ENCODE results near the gene KCNT1. TPM values are rescaled to one million over a fixed set of nuclear protein-coding genes. Genes with fewer than 3 reads are reported as not detected.
A peak's percentile ranks its signal among the peaks of the same experiment; 100 is the strongest.

KCNT1 gene
- total RNA-seq, 2 donors from 2014 or later, result 0.23 to 0.37 TPM

DNA sequence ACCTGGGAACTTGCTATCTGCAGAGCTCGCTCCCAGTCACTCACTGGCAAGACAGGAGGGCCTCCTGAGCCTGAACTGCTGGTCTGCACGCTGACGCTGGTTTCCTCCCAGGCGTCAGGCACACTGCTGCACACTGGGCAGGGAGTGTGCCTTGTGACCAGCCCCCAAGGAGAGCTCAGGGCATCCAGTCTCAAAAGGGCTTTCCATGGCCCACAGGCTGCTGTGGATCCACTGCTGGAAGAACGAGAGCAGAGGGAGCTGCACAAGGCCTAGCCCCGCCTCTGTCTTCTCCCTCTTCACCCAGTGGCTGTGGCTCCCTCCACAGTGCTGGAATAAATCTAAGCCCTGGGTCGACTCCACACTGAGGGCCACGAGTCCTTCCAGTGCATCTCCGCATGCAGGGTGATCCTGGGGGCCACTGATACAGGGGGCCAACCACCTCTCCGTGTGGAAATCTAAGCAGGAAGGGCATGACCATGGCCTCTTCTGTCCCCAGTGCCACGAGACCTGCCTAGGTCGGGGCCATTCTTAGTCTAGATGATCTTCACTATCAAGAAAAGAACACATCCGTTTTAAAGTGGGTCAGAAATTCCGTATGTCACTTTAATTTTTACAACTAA is 111.8 kb downstream of the KCNT1 start:
- DNase-seq, result no peak
- H3K36me3 Mint-ChIP-seq (ENCODE audit: low read depth), result peaks cover 8% of the 10 kb centered on the region
- no peaks in the 10 kb centered on the region for H3K9me3 ChIP-seq (ENCODE audit: control insufficient read depth, low read length, poor library complexity, severe bottlenecking)
- H3K27me3 Mint-ChIP-seq, result no peaks in the 10 kb centered on the region
- no peak overlapping the region for H3K27ac Mint-ChIP-seq
- H3K4me3 Mint-ChIP-seq, result no peak overlapping the region
- H3K4me1 Mint-ChIP-seq, result peaks cover 6% of the 10 kb centered on the region
- ATAC-seq, result no peak

DNA sequence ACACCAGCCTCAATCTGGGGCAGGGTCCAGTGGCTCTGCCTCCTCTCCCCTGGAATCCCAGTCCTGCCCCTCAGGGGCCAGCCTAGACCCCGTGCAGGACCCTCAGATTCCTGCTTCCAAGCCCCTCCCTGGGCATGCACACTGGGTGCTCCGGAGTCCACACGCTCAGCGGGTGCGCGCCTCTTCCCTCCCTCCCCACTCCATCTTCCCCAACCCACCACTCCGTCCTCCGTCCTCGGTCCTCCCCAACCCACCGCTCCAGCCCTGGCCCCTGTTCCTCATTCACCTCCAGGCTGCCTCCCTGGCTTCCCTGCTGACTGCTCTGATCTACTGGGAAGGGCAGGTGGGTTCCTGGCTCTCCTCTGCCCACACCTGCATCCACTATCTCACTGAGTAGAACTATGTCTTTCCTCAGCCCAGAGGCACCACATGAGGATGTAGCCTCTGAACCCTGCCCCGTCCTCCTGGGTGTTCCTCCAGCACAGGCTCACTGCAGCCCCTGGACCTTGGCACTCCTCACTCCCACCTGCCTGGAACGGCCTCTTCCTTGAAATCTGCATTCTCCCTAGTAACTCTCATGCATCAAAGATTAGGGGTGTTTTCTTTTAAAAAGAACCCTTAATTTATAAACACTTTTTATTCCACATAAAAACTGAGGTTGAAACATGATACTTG is 112.6 kb downstream of the KCNT1 start:
- H3K4me3 Mint-ChIP-seq, result no peak overlapping the region
- H3K36me3 Mint-ChIP-seq (ENCODE audit: low read depth), result peaks cover 8% of the 10 kb centered on the region
- DNase-seq (no peak), ATAC-seq (no peak)
- no peaks in the 10 kb centered on the region for H3K9me3 ChIP-seq (ENCODE audit: control insufficient read depth, low read length, poor library complexity, severe bottlenecking)
- no peak overlapping the region for H3K27ac Mint-ChIP-seq
- H3K4me1 Mint-ChIP-seq, result peaks cover 6% of the 10 kb centered on the region
- no peaks in the 10 kb centered on the region for H3K27me3 Mint-ChIP-seq

GRCh38 chr9:135815413-135815812 is 113.4 kb downstream of the KCNT1 start:
- DNase-seq (no peak), ATAC-seq (no peak)
- no peak overlapping the region for H3K27ac Mint-ChIP-seq
- peaks cover 6% of the 10 kb centered on the region for H3K4me1 Mint-ChIP-seq
- H3K27me3 Mint-ChIP-seq, result no peaks in the 10 kb centered on the region
- H3K4me3 Mint-ChIP-seq, result no peak overlapping the region
- no peaks in the 10 kb centered on the region for H3K9me3 ChIP-seq (ENCODE audit: control insufficient read depth, low read length, poor library complexity, severe bottlenecking)
- H3K36me3 Mint-ChIP-seq (ENCODE audit: low read depth), result peaks cover 6% of the 10 kb centered on the region

DNA sequence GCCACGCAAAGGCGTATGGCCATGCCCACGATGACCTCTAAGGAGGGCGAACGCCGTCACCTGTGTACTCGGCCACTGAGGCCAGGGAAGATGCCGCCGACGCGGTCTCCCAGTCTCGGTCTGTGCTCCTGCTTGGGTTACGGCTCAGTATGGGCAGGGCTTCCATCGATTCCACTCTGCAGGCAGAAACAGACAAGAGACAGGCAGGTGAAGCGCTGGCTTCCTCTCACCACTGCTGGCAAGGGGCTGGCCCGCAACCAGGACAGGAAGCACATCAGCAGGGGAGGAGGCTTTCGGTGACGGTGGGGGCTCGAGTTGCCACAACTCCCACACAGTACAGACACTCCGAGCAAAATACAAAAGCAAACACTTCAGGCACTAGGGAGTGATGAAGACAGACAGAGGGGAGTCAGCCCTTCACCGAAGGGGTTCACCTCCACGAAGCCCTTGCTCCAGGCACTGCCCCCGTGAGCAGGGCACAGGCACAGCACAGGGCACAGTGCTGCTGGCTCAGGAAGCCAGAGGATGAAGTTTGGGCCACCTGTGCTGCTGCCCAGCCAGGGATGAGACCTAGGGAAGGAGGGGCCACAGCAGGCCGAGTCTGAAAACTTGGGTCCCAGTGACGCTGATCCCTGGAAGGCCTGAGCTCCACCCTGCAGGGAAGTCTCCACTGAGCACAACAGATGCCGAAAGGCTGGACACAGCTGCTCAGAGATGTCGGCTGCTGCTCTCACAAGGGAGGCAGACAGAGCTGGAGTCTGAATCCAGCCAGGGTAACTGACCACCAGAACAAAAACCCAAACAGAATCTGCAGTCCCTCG is 114.1 kb downstream of the KCNT1 start:
- Mint-ChIP-seq H3K4me3 (no peak overlapping the region), H3K4me1 (peaks cover 6% of the 10 kb centered on the region), H3K36me3 (ENCODE audit: low read depth) (peaks cover 6% of the 10 kb centered on the region), H3K27me3 (no peaks in the 10 kb centered on the region), H3K27ac (no peak overlapping the region)
- ATAC-seq, result peak; percentile 50
- H3K9me3 ChIP-seq (ENCODE audit: control insufficient read depth, low read length, poor library complexity, severe bottlenecking), result no peaks in the 10 kb centered on the region
- DNase-seq, result no peak

GRCh38 chr9:135816651-135816970 is 114.6 kb downstream of the KCNT1 start:
- Mint-ChIP-seq H3K4me3 (no peak overlapping the region), H3K27me3 (no peaks in the 10 kb centered on the region), H3K36me3 (ENCODE audit: low read depth) (peaks cover 6% of the 10 kb centered on the region), H3K4me1 (peaks cover 6% of the 10 kb centered on the region), H3K27ac (no peak overlapping the region)
- no peak for DNase-seq
- no peaks in the 10 kb centered on the region for H3K9me3 ChIP-seq (ENCODE audit: control insufficient read depth, low read length, poor library complexity, severe bottlenecking)
- no peak for ATAC-seq

- Mint-ChIP-seq H3K27me3 (no peaks in the 10 kb centered on the region), H3K27ac (no peak overlapping the region), H3K4me3 (no peak overlapping the region), H3K36me3 (ENCODE audit: low read depth) (peaks cover 13% of the 10 kb centered on the region), H3K4me1 (peaks cover 8% of the 10 kb centered on the region)
- ATAC-seq, result no peak
- no peaks in the 10 kb centered on the region for H3K9me3 ChIP-seq (ENCODE audit: control insufficient read depth, low read length, poor library complexity, severe bottlenecking)
- DNase-seq, result no peak
Measured at GRCh38 chr9:135817951-135818717, 116.1 kb downstream of the KCNT1 start.

DNA sequence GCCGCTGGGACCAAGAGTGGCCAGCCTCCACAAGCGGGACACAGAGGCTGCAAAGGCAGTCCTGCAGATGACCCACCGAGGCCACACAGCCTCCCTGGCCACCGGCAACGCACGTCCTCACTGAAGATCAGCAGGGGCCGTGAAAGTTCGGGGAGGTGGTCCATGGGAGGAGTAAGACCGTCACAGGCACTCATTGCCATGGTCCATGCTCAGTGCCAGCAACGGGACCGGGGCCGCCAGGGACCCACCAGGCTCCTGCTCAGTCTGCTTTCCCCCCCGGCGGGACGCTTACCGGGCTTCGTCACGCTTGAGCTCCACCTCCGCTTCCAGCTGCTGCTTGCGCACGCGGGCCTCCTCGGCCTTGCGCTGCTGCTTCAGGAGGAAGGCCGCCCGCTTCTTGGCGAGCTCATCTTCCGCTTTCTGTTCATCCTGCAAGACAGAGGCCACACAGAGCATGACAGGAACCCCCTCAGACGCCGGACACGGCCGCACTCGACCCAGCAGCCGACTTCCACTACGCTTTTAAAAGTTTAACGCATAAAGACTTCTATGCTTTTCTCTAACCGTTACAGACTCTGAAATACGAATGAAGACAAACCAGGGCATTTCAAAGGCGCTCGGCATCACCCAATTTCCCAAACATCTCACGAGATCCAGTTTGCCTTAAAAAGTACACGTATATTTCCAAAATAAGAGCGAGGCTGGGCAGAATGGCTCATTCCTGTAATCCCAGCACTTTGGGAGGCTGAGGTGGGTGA is 116.9 kb downstream of the KCNT1 start:
- H3K9me3 ChIP-seq (ENCODE audit: control insufficient read depth, low read length, poor library complexity, severe bottlenecking), result no peaks in the 10 kb centered on the region
- DNase-seq (no peak), ATAC-seq (no peak)
- no peak overlapping the region for H3K27ac Mint-ChIP-seq
- no peaks in the 10 kb centered on the region for H3K27me3 Mint-ChIP-seq
- peaks cover 8% of the 10 kb centered on the region for H3K4me1 Mint-ChIP-seq
- peaks cover 15% of the 10 kb centered on the region for H3K36me3 Mint-ChIP-seq (ENCODE audit: low read depth)
- no peak overlapping the region for H3K4me3 Mint-ChIP-seq

DNA sequence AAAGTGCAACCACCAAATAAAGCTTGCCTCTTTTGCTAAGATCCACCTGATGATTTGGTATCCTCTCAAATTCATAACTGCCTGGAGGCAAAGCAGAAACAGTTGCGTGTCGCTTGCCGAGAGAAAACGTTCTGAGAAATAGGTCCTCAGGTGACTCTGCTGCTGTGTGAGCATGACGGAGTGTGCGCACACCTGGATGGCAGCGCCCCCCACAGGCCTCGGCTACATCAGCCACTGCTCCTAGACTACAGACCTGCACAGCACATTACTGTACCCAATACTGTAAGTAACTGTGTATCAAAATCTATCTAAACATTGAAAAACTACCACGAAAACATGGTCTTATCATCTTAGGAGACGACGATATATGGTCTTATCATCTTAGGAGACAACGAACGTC is 117.9 kb downstream of the KCNT1 start:
- H3K4me3 Mint-ChIP-seq, result no peak overlapping the region
- no peaks in the 10 kb centered on the region for H3K27me3 Mint-ChIP-seq
- H3K9me3 ChIP-seq (ENCODE audit: control insufficient read depth, low read length, poor library complexity, severe bottlenecking), result no peaks in the 10 kb centered on the region
- DNase-seq (no peak), ATAC-seq (no peak)
- peaks cover 6% of the 10 kb centered on the region for H3K4me1 Mint-ChIP-seq
- H3K36me3 Mint-ChIP-seq (ENCODE audit: low read depth), result peaks cover 13% of the 10 kb centered on the region
- no peak overlapping the region for H3K27ac Mint-ChIP-seq

DNA sequence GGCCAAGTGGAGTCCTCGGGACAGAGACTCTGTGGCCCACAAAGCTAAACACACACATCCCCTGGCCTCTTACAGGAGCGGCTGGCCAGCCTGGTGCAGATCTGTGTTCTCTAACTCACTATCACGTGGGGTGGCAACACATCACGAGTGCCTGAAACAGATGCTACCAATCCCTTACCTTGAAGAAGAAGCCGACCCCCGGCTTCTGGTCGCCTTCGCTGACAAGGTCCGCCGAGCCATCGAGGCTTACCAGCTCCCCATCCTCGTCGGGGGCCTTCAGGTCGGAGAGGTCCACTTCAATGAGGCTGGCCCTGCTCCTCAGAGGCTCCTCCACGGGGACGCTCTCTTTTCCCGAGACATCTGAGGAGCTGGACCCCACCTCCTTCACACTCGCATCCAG is 118.7 kb downstream of the KCNT1 start:
- no peak for DNase-seq
- Mint-ChIP-seq H3K36me3 (ENCODE audit: low read depth) (peaks cover 14% of the 10 kb centered on the region), H3K27me3 (no peaks in the 10 kb centered on the region), H3K4me1 (peaks cover 13% of the 10 kb centered on the region), H3K4me3 (no peak overlapping the region), H3K27ac (peak overlapping the region; percentile 21)
- no peak for ATAC-seq
- H3K9me3 ChIP-seq (ENCODE audit: control insufficient read depth, low read length, poor library complexity, severe bottlenecking), result no peaks in the 10 kb centered on the region

GRCh38 chr9:135821116-135821515 is 119.1 kb downstream of the KCNT1 start:
- H3K4me3 Mint-ChIP-seq, result no peak overlapping the region
- H3K9me3 ChIP-seq (ENCODE audit: control insufficient read depth, low read length, poor library complexity, severe bottlenecking), result no peaks in the 10 kb centered on the region
- H3K4me1 Mint-ChIP-seq, result peaks cover 10% of the 10 kb centered on the region
- H3K36me3 Mint-ChIP-seq (ENCODE audit: low read depth), result peaks cover 14% of the 10 kb centered on the region
- no peak for ATAC-seq
- no peaks in the 10 kb centered on the region for H3K27me3 Mint-ChIP-seq
- no peak for DNase-seq
- H3K27ac Mint-ChIP-seq, result peak overlapping the region; percentile 21

DNA sequence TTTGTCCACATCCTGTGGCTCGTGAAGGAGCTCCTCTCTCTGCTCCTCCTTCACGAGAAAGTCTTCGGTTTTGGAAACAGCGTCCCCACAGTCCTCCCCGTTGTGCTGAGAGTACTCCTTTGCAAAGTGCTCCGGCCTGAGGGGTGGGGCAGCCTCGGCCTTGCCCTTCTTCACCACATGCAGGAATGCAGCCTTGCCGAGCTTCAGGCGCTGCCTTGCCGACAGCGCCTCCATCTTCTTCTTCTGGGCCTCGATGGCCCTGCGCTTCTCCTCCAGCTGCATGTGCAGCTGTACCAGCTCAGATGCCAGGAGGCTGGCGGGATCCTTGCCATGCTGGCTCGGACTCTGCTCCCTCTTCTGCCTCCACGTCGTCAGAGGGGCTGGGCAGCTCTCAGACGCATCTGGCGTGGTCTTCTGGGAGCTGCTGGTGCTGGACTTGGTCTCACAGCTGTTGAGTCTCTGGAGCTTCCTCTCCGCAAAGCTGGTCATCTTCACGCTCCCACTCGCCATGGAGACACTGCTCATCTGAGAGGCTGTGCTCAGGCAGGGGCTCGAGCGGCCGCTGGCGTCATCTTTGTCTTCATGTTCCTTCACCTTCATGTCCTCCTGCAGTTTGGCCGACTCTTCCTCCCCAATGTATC is 119.9 kb downstream of the KCNT1 start:
- ATAC-seq, result no peak
- Mint-ChIP-seq H3K27me3 (no peaks in the 10 kb centered on the region), H3K4me3 (no peak overlapping the region), H3K36me3 (ENCODE audit: low read depth) (peaks cover 12% of the 10 kb centered on the region), H3K4me1 (peaks cover 13% of the 10 kb centered on the region), H3K27ac (no peak overlapping the region)
- H3K9me3 ChIP-seq (ENCODE audit: control insufficient read depth, low read length, poor library complexity, severe bottlenecking), result no peaks in the 10 kb centered on the region
- DNase-seq, result no peak

DNA sequence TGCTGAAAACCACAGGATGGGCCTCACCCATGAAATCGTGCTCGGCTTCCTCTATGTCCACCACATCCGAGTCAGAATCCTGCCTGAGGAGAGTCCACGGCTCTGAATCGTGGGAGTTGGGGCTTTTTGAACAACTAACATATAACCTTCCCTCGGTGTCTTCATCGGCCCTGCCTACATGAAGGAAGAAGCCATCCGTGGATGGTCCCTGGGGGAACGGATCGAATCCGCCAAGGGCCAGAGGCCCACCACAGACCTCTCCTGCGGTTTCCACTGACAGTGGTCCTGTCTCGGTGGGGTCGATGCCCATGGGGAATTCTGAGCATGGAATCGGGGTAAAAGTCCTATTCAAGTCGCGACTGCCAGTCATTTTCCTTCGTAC is 120.4 kb downstream of the KCNT1 start:
- no peak for DNase-seq
- Mint-ChIP-seq H3K4me1 (peaks cover 13% of the 10 kb centered on the region), H3K27me3 (no peaks in the 10 kb centered on the region), H3K27ac (no peak overlapping the region), H3K36me3 (ENCODE audit: low read depth) (peaks cover 12% of the 10 kb centered on the region), H3K4me3 (no peak overlapping the region)
- ATAC-seq, result no peak
- no peaks in the 10 kb centered on the region for H3K9me3 ChIP-seq (ENCODE audit: control insufficient read depth, low read length, poor library complexity, severe bottlenecking)

Measured in T-helper 17 cell (primary cell).